NCI-H748 treated with DMSO at 0.1 percent for 48 hours (cell line): Measurements from ENCODE around the gene HSPB8.
"Not testable (repeated sequence)": the region's sequence is repeated elsewhere in the genome, so short reads cannot be mapped to it uniquely, and the experiment has no call there.

Experiments
- DNase-seq: peaks from one replicate; lab custom pipeline; 2025; lab: John Stamatoyannopoulos, UW

The HSPB8 gene

DNA sequence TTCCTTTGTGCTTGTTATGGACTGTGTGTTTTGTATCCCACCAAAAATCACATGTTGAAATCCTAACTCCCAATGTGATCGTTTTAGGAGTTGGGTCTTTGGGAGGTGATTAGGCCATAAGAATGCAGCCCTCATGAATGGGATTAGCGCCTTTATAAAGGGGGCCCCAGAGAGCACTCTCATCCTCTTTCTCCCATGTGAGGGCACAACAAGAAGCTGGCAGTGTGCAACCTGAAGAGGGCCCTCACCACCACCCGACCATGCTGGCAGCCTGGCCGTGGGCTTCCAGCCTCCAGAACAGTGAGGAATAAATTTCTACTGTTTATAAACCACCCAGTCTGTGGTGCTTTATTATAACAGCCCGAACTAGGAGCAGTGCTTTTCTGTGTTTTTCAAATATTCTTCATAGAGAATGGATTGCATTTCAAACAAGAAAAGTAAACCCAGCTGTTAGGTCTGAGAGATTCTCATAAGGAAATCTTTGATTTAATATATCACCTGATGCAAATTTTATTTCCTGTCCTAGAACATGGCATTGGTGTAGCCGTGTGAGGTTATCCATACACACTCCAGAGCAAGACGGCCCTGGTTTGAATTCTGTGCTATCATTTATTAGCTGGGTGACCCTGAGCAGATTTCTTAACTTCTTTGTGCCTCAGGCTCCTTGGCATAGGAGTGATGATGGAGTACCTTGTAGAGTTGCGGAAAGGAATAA is 27.8 kb downstream of the HSPB8 start:
- DNase-seq = no peak

DNA sequence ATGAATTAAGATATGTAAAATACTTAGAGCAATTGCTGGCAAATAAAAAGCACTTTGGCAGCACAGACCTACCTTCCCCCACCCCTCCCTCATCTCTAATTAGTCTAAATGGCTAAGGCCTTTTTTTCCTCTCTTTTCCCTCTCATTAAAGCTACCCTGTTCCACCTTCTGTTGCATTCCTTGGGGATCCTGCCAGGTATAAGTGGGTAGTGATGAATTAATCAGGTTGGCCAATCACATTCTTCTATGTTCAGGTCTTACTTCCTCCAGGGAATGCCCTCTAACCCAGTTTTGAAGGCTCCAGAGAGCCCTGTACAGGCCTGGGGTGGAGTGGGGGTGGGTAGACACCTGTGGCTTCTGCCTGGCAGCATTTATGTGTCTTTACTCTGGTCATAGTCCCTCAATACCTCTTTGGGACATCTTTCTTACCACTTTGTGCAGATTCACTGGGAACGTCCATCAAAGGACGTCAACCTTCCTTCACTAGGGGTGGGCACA is 28.4 kb downstream of the HSPB8 start:
- DNase-seq = no peak

DNA sequence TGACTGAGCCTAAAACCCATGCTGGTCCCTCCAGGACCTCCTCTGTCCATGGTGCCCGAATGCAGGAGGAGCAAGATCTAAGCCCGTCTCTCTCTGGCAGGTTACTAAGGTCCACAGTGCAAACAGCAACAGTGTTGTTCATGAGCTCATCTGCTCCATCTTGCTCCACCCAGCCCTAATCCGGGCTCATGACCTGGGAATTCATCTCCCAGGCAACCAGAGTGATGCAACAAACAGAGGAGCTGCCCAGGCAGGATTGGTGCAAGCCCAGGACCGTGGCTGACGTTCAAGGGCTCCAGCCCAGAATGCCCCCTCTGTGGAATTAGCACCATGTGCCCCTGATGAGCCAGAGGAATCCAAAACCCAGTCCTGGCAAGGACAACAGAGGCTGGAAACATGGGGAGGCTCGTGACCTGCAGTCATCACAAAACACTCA is 29.9 kb downstream of the HSPB8 start:
- DNase-seq = peak; percentile 81

DNA sequence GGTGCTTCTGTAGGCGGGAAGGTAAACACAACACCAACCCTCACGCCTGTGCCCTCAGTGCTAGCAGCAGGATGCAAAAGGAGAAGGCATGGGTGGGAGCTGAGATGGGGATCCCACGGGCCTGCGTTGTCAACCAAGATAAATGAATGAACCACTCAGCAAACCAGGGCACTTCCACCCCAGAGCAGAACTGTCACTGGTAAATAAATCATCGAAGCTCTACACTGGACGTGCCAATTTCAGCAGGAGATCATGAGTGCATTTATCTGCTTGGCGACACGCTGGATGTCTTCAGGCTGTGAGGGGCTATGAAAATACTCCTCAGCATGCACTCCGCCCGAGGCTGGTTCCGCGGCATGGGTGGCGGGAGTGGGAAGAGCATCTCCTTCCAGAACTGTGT is 33.2 kb downstream of the HSPB8 start:
- DNase-seq = no peak

DNA sequence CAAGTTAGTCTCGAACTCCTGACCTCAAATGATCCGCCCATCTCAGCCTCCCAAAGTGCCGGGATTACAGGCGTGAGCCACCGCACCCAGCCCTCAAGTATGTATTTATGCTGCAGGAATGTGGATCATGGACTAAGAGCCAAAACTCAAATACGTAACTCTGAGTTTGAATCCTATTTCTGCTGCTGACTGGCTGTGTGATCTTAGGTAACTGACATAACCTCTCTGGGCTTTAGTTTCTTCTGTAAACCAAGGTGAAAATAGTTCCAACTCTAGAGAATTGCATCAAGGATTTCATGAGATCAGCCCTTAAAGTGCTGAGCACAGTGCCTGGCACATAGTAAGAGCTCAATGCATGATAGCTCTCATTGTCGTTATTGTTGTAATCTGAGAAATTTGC is 37.4 kb downstream of the HSPB8 start:
- DNase-seq = no peak

DNA sequence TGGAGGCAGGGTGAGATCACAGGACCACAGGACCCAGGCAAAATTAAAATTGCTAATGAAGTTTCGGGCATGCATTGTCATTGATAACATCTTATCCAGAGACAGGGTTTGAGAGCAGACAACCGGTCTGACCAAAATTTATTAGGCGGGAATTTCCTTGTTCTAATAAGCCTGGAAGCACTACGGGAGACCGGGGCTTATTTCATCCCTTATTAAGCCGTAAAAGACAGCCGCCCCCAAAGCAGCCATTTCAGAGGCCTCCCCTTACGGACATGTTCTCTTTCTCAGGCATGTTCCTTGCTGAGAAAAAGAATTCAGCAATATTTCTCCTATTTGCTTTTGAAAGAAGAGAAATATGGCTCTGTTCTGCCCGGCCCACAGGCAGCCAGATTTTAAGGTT is 40.1 kb downstream of the HSPB8 start:
- not testable (repeated sequence) for DNase-seq

DNA sequence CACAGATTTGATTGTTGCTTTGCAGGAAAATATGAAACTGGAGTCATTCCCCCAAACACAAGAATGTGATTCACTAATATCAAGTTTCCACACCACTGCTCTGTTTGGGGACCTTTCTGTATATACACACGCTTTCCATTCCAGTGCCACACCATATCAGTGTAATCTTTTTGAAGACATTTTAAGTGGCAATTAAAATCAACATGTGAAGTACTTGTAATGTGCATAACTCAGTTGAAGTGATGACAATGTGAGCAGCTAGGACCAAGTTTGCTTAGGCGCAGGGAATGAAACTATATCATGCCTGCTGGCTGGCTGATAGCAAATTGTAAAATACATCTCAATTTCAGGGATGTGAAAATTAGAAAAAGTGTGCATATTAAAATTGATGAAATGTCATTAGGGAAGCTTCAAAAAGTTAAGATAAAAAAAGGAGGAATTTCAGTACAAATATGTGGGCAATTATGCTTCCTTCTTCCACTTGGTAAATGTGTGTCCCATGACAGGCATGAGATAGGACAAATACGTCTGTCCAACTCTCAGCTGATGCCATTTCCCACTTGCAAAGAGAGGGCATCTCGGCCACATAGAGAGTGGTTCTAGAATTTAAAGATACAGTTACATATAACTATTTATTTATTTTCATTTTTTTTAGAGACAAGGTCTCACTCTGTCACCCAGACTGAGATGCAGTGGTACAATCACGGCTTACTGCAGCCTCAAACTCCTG is 43.7 kb downstream of the HSPB8 start:
- DNase-seq = no peak

DNA sequence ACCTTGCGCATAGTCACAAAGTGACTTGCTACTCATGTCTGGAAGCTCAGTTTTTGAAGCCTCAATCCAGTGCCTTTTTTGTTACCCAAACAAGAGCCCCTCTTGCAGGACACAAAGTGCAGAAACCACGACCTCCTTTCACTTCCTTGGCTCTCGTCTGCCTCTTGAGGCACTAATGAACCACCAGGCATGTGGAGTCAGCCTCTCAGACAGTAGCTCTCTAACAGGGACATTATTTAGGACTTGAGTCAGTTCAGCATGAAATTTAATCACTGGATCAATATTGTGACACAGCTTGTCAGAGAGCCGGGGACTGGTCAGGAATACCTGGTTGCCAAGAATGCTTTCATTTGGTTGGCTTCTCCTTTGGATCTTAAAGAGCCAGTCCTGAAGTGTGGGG is 46.7 kb downstream of the HSPB8 start:
- DNase-seq = no peak

DNA sequence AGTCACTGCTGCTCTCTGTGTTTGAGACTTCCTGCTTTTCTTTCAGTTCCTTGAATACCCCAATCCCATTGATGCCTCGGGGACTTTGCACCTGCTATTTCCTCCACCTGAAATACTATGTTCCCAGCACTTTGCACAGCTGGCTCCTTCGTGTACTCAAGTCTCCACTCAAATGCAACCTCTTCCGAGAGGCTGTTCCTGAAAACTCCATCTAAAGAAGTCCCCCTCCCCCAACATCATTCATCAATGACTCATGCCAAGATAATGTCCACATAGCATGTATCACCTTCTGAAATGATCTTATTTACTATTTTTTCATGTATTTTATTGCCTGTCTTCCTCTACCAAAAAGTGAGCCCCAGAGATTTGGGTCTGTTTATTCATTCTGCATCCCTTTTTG is 48.6 kb downstream of the HSPB8 start:
- no peak for DNase-seq

DNA sequence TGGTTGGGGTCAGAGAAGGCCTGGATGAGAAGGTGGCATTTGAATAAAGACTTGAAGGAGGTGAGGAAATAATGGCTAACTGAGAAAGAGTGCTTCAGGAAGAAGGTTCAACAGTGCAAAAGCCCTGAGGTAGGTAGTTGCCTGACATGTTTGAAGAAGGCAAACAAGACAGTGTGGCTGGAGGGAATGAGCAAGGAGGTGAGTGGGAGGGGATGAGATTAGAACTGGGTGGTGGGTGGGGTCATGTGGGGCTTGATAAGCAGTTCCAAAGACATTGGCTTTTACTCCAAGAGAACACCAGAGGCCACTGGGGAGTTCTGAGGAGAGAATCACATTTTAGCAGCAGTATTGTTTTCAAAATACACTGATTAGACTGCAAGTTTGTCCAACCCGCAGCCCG is 50.5 kb downstream of the HSPB8 start:
- no peak for DNase-seq

DNA sequence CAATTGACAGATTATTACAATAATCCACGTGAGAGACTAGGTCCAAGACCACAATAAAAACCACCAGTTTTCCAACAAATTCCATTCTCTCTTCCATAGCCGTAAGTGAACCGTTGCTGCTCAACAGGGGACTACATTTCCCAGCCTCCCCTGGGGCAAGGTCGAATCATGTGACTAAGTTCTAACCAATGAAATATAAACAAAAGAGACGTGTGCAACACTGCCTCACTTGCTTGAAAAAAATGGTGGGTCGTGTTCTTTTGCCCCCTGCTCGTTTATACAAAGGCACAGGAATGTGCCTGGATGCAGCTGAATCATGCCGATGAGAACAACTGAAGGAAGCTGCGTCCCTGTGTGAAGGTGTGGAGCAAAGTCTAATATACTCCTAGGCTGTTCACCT is 51.1 kb downstream of the HSPB8 start:
- DNase-seq = no peak

DNA sequence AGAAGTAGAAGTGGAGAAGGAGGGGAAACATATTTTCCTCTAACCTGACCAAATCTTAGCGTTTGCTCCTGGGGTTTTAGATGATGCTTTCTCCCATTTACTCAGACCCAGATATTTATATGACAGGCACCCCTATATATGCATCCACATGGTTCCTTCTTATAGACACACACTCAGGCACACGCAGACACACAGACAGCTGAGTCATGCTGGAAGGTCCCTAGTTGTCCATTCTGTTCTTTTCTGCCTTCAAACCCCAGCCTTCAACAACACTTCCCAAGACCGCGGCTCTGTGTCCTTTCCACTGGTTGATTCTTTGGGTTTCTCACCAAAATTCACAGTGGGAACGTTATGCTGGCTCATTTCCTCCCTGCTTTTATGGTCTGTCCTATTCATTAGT is 52.1 kb downstream of the HSPB8 start:
- DNase-seq = no peak

DNA sequence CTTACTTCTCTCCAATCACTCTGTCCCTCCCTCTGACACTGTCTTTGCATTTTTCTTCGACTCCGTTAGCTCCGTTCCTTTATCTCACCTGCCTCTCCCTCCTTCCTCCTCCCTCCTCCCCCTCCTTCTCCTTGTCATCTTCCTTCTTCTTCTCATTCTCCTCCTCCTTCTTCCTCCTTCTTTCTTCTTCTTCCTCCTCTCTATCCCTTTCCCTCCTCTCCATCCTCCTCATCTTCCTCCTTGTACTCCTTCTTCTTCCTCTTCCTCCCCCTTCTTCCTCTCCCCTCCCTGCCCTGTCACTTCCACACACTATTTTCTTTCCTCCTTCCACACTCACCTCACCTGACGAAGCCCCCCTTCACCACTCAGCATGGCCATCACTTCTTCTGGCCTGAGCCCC is 53.0 kb downstream of the HSPB8 start:
- no peak for DNase-seq

DNA sequence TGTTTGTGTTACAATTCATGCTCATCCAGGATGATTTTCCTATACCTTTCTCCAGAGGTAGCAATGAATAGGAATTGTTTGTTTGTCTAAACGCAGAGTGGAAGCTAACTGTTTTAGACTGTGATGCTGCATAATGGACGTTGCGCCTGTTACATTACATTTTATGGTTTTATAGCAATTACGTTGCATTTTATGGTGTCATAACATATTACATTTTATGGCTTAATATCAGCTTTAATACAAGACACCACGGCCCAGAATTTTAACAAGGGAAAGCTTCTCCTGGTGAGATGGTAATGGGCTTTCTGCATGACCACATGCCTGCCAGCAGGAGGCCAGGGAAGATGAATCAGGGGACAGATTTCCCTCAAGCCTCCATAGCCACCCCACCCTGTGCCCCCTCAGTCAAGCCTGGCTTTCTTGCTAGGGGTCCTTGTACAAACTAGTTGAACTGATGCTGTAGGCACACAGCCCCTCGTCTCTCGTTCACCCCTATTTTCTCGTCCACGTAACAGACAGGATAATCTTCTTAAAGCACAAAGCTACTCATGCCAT is 56.5 kb downstream of the HSPB8 start:
- DNase-seq = peak; percentile 33

DNA sequence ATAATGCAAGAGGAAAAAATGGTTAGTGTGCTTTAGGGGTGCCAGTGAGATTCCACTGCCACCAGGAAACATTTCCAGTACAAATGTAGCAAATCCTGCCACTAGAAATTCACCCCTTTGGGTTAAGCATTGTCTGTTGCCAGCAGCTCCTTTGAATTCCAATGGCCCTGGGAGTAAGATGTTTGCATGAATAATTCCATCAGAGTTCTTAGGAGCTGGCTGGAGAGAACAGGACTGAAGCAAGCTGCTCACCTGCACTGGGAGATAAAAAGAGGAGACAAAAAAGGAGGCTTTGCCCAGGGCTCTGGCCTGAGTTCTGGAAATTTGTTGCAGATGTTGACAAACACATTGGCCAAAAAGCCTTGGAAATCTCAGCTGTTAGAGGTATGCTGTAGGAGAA is 57.6 kb downstream of the HSPB8 start:
- no peak for DNase-seq

DNA sequence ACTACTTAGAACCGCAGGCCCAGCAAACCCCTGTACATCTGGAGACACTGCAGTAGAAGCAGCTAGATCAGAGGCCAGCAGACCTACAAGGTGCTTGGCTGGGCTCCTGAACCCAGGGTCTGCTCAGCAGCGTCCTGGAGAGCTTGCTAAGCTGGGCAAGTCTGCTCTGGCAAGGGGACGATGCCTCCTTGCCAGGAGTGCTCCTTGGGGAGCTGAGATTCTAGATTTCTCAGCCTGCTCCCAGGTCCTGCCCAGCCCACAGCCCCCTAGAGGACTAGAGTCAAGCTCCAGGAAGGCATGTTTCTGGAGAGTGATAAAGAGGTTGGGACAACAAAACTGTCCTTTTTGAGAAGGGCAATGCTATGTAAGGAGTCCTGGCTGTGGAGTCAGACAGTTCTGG is 60.3 kb downstream of the HSPB8 start:
- DNase-seq = no peak

DNA sequence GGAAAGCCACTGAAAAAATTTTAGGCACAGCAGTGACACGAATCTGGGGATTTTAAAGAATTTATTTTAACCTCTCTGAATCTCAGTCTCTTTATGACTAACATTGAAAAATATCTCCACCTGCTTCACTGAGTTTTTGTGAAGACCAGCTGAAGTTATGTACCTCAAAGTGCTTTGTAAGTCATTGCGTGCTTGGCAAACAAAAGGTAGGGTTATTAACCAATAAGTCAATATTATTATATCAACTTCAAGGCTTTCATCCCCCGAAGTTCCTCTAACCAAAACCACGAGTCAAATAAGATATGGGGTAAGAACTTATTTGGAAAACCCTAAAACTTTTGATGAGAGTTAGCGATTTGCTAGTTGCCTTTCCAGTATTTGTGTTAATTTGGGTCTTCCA is 62.3 kb downstream of the HSPB8 start:
- no peak for DNase-seq

DNA sequence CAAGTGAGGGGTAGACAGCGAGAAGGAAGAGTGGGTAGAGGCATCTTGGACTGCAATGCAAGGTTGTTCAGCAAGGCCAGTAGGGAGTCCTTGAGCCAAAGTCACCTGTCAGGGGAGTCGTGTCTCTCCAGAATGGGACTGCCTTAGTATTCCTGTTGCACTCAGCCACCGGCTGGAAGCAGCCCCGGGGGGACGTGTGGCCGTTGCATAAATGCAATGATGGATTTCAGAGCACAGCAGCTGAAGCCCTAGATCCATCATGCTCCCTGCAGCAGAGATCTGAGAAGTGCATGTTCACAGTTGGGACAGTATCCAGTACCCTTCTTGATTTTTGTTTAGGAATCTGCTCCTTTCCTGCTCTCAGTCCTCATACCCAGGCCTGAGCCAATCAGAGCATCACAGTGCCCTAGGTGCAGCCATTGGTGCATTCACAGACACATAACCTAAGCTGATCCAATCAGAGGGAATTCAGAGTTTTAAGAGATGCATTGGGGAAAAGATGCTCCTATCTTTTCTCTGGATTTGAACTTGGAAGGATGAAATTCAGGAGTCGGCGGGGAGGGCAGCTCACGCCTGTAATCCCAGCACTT is 62.9 kb downstream of the HSPB8 start:
- no peak for DNase-seq
